Mesothelial cell of epicardium (in vitro differentiated cells): ENCODE data around the gene MNT. TPM values are rescaled to one million over a fixed set of nuclear protein-coding genes. Genes with fewer than 3 reads are reported as not detected.

Experiments
- DNase-seq, 2 experiments: peaks; one replicate each; pipeline ENCODE4 v3.0.0; 2021; ENCODE audit warnings: low spot score in 2 of 2; ENCODE audit not compliant: unreplicated experiment in 2 of 2
- H3K27ac Mint-ChIP-seq: 2 replicates; pipeline ENCODE4 v1.8.0; 2021; ENCODE audit warnings: mixed read lengths
- H3K27me3 Mint-ChIP-seq: 2 replicates; pipeline ENCODE4 v1.8.0; 2021; ENCODE audit warnings: low read depth, mixed read lengths
- H3K36me3 Mint-ChIP-seq: 2 replicates; pipeline ENCODE4 v1.8.0; 2021; ENCODE audit warnings: mixed read lengths
- H3K4me1 Mint-ChIP-seq: 2 replicates; pipeline ENCODE4 v1.8.0; 2021; ENCODE audit warnings: mixed read lengths
- H3K4me3 Mint-ChIP-seq: 2 replicates; pipeline ENCODE4 v1.8.0; 2021; ENCODE audit warnings: mild to moderate bottlenecking, moderate library complexity, mixed read lengths
- H3K9me3 Mint-ChIP-seq: 2 replicates; pipeline ENCODE4 v1.8.0; 2021; ENCODE audit warnings: mixed read lengths
- total RNA-seq: library from RNA; stranded (reverse); gene quantifications from 3 replicates; pipeline ENCODE4 v1.2.1, GENCODE V29; 2021
- TF ChIP-seq, protein P1 (sequence below): fragments of 200-600 bp; sonication (generic); IDR thresholded peaks from one replicate; pipeline ENCODE4 v1.5.0; 2021; ENCODE audit warnings: antibody characterized with exemption; ENCODE audit not compliant: unreplicated experiment

MNT gene
- total RNA-seq, 1 donor from 2014 or later: 49.1 TPM

DNA sequence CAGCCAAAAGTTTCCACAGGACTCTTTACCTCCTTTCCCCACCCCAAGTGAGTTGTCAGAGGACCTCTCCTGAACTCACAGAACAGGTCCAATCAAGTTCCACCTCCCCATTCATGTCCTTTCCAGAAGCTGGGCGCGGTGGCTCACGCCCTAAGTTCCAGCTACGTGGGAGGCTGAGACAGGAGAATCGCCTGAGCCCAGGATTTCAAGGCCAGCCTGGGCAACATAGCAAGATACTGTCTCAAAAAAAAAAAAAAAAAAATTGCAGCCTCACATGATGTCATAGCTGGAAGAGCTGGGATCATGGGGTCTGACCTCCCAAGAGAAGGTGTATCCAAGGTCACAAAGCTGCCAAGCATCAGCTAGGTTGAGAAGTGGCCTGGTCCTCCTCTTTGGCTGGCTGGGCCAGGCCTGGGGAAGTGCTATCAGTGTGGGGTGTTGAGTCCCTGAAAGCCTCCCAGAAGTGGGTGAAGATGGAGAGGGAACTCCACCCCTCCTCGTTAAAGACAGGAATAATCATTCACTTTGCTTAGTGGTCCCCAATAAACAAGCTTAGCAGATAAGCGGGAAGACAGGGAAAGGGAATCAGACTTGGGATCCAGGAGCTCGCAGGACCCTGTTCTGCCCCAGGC lies 5.5 kb upstream of the MNT start:
- TF ChIP-seq, protein P1, sequence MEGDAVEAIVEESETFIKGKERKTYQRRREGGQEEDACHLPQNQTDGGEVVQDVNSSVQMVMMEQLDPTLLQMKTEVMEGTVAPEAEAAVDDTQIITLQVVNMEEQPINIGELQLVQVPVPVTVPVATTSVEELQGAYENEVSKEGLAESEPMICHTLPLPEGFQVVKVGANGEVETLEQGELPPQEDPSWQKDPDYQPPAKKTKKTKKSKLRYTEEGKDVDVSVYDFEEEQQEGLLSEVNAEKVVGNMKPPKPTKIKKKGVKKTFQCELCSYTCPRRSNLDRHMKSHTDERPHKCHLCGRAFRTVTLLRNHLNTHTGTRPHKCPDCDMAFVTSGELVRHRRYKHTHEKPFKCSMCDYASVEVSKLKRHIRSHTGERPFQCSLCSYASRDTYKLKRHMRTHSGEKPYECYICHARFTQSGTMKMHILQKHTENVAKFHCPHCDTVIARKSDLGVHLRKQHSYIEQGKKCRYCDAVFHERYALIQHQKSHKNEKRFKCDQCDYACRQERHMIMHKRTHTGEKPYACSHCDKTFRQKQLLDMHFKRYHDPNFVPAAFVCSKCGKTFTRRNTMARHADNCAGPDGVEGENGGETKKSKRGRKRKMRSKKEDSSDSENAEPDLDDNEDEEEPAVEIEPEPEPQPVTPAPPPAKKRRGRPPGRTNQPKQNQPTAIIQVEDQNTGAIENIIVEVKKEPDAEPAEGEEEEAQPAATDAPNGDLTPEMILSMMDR: no peak
- Mint-ChIP-seq H3K4me3 (no peak overlapping the region), H3K9me3 (no peaks in the 10 kb centered on the region), H3K27me3 (no peaks in the 10 kb centered on the region), H3K27ac (peak overlapping the region; percentile 68), H3K36me3 (peaks cover 6% of the 10 kb centered on the region), H3K4me1 (peaks cover 13% of the 10 kb centered on the region)
- no peak for DNase-seq

DNA sequence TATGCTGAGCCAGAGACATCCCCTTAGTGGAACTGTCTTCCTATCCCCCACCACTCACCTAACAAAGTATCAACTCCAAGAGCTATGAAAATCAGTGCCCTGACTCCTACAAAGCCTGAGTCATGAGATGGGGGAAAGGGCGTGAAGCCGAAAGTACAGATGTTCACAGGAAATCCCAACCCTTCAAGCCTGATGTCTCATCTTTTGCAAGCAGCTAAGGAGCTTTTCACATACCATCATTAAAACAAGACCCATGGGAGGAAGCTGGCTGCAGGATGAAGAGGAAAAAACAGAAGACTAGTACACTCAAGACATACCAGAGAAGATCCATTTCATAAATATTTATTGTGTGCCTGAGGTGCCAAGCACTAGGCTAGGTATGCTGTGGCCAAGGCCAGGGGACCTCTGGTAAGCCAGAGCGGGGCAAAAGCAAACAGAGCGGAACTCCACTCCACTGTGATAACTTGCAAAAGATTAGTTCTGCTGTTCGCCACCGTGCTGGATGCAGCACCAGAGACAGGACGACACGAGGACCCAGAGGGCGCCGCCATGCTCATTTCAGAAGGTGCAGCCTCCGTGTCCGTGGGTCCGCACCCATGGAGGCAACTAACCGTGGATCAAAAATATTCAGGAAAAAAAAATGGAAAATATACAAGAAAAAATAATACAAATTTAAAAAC lies 4.5 kb upstream of the MNT start:
- Mint-ChIP-seq H3K27ac (no peak overlapping the region), H3K9me3 (no peaks in the 10 kb centered on the region), H3K4me3 (no peak overlapping the region), H3K27me3 (no peaks in the 10 kb centered on the region), H3K36me3 (no peaks in the 10 kb centered on the region), H3K4me1 (peaks cover 13% of the 10 kb centered on the region)
- TF ChIP-seq, protein P1: no peak
- no peak for DNase-seq

DNA sequence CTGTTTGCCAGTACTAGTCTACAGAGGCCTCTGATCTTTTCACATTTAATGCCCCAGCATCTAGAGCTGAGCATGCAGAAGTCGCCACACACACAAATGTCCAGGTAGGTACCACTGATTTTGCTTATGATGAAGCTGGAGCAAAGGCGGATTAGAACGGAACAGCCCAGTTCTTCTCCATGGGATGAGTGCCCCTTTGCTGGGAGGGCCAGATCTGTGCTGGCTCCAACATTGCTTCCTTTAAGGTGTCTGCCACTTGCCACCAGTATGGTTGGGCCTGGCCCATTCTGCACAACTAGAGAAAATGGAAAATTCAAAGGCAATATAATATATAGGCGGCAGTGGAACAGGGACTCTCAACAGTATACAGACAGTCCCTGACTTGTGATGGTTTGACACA lies 2.2 kb upstream of the MNT start:
- Mint-ChIP-seq H3K27ac (peak overlapping the region; percentile 16), H3K9me3 (no peaks in the 10 kb centered on the region), H3K36me3 (no peaks in the 10 kb centered on the region), H3K27me3 (no peaks in the 10 kb centered on the region), H3K4me1 (peaks cover 24% of the 10 kb centered on the region), H3K4me3 (peak overlapping the region; percentile 67)
- TF ChIP-seq, protein P1: no peak
- DNase-seq: no peak

DNA sequence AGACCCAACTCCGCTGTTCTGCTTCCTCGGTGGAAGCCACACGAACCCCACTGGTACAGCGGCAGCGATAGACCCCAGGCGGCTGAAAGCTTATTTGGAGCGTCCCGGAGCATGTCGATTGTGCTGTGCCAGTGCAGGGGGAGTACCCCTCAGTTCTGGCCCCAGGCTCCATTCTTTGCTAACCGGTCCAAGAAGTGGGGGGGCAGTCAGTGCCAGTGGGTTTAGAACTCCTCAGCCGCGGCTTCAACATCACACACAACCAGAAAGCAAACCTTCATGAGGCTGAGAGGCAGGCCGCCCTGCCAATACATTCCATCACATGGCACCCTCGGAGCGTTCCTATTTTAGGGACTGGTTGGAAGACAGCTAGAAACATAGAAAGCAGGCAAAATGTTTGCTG lies 1.7 kb upstream of the MNT start:
- Mint-ChIP-seq H3K27ac (peak overlapping the region; percentile 56), H3K27me3 (no peaks in the 10 kb centered on the region), H3K4me1 (peaks cover 29% of the 10 kb centered on the region), H3K4me3 (peak overlapping the region; percentile 67), H3K36me3 (no peaks in the 10 kb centered on the region), H3K9me3 (no peaks in the 10 kb centered on the region)
- DNase-seq: no peak
- TF ChIP-seq, protein P1: no peak

DNA sequence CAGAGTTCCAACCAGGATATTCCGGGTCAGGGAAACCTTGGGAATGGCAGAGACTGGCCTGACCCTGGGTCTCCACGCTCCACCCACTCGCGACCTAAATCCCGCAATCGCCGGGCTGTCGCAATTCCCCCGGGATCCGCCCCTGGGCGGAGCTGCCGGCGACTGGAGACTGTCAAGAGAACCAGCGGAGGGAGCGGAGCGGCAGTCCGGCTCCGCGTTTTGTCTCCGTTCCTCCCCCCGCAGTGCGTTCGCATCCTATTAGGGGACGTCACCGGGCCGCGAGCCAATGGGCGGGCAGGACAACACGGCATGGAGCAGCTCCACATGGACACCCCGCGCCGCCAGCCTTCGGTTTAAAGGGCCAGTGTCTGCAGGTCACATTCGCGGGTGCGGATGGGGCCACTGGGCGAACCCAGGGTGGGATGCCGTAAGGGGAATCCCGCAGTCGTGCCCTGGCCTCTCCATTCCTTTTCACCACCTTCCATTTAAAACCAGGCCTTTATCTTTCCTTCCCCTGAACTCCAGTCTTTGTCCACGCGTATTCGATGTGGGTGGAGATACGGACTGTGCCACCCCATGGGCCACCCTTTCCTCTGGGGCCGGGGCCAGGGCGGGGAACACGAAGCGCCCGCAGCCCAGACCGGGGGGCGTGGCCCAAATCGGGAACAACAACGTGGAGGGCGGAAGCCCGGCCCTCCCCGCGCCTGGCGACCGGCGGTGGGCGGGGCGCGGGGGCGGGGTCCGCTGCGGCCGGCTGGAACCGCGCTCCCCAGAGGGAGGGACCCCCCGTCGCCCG lies 764 bp upstream of the MNT start:
- no peaks in the 10 kb centered on the region for H3K36me3 Mint-ChIP-seq
- peak overlapping the region; percentile 99 for H3K27ac Mint-ChIP-seq
- no peaks in the 10 kb centered on the region for H3K9me3 Mint-ChIP-seq
- no peaks in the 10 kb centered on the region for H3K27me3 Mint-ChIP-seq
- peak overlapping the region; percentile 98 for H3K4me3 Mint-ChIP-seq
- peaks cover 31% of the 10 kb centered on the region for H3K4me1 Mint-ChIP-seq
- TF ChIP-seq, protein P1: no peak
- peak; percentile 99 for DNase-seq
